ENCODE measurements around the gene SNX33. TPM values are rescaled to one million over a fixed set of nuclear protein-coding genes. Genes with fewer than 3 reads are reported as not detected.

Gene SNX33
- polyA plus RNA-seq, 2 of the 4 experiments (the other 2 are of a cell fraction), result 8.4 to 11.2 TPM

DNA sequence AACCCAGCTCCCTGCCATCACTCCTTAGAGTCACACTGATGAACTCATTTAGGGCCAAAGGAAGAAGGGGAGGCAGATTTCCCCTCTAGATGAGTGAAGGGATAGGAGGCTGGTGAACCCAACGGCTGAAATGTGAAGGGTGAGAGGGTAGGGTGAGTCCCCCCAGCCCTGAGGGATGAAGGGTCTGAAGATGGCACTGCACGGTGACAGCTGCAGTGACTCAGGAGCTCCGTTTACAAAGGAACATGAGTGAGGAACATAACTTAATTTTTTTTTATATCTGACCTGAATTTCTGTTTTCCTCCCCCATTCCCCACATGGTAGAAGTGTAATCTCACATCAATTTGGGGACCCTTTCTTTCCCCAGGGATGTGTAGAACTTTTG lies 14.0 kb downstream of the SNX33 start (continued):
- TF ChIP-seq, protein P1, sequence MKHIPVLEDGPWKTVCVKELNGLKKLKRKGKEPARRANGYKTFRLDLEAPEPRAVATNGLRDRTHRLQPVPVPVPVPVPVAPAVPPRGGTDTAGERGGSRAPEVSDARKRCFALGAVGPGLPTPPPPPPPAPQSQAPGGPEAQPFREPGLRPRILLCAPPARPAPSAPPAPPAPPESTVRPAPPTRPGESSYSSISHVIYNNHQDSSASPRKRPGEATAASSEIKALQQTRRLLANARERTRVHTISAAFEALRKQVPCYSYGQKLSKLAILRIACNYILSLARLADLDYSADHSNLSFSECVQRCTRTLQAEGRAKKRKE (CRISPR knock-in tag; IDR thresholded peaks at IDR 0.05; ENCODE audit: low read depth), result no peak
- TF ChIP-seq NR3C1 (IDR thresholded peaks at IDR 0.05), result no peak
- no peak for TF ChIP-seq RFX5 (IDR thresholded peaks at IDR 0.05)
- TF ChIP-seq CHD2 (IDR thresholded peaks at IDR 0.05; ENCODE audit: low read length, partially characterized antibody), result no peak
- TF ChIP-seq ZSCAN20 (CRISPR knock-in tag; IDR thresholded peaks at IDR 0.05), result no peak
- TF ChIP-seq POLR2A (IDR thresholded peaks at IDR 0.05; ENCODE audit: low read length), result no peak

GRCh38 chr15:75662823-75663519 lies 15.3 kb downstream of the SNX33 start:
- Histone ChIP-seq H3K9me3 (no peaks in the 10 kb centered on the region), H3K27ac (peak overlapping the region in 1 of 2 experiments; percentile 83; a peak in 3 of 6 replicates), H3K4me1 (peaks cover 73% of the 10 kb centered on the region), H3K4me3 (no peak overlapping the region), H3K4me2 (no peak overlapping the region)
- FAIRE-seq (no peak), ATAC-seq (no peak), DNase-seq (ENCODE audit: low read depth in 1 of 2, low spot score in 1 of 2) (no peak)
- ChIA-PET CTCF (interaction anchor here (2.2 to 15.3 kb wide), 4 partner anchors 15 to 139 kb away, joined by 5 to 237 read pairs (median 36); partner anchors contain the start of genes IMP3 and SNX33), POLR2A (no interaction called here)
- 89% methylated on average over 9 of the region's 9 CpGs for WGBS (ENCODE audit: missing lambda C conversion rate)
- TF ChIP-seq ZC3H11A (IDR thresholded peaks at IDR 0.05) (no peak), KDM1A (IDR thresholded peaks at IDR 0.05; ENCODE audit: low read depth) (no peak)

- H3K4me1 ChIP-seq, result peaks cover 79% of the 10 kb centered on the region
- ChIA-PET POLR2A (no interaction called here), CTCF (interaction anchor here (15.3 kb wide), 1 partner anchor 19 kb away, joined by 237 read pairs; no protein-coding TSS in a partner anchor)
- TF ChIP-seq BCL3 (IDR thresholded peaks at IDR 0.05) (no peak), EP300 (IDR thresholded peaks at IDR 0.05) (no peak), CBX2 (IDR thresholded peaks at IDR 0.05; ENCODE audit: borderline replicate concordance, low read depth) (no peak), RFX5 (IDR thresholded peaks at IDR 0.05) (no peak), ZC3H11A (IDR thresholded peaks at IDR 0.05) (no peak), JUNB (IDR thresholded peaks at IDR 0.05) (no peak)
- TF ChIP-seq, protein P1 (CRISPR knock-in tag; IDR thresholded peaks at IDR 0.05; ENCODE audit: low read depth), result no peak
- no peak overlapping the region for H3K4me3 ChIP-seq
- ATAC-seq, result no peak
- no peak for FAIRE-seq
- no peak for DNase-seq (ENCODE audit: low read depth in 1 of 2, low spot score in 1 of 2)
- peak overlapping the region in 1 of 2 experiments; percentile 83; a peak in 3 of 6 replicates for H3K27ac ChIP-seq
- H3K4me2 ChIP-seq, result peak overlapping the region; percentile 38
- no peaks in the 10 kb centered on the region for H3K9me3 ChIP-seq
- WGBS (ENCODE audit: missing lambda C conversion rate), result 63% methylated on average over 11 of the region's 11 CpGs
Measured at GRCh38 chr15:75663931-75664421, 16.3 kb downstream of the SNX33 start.

DNA sequence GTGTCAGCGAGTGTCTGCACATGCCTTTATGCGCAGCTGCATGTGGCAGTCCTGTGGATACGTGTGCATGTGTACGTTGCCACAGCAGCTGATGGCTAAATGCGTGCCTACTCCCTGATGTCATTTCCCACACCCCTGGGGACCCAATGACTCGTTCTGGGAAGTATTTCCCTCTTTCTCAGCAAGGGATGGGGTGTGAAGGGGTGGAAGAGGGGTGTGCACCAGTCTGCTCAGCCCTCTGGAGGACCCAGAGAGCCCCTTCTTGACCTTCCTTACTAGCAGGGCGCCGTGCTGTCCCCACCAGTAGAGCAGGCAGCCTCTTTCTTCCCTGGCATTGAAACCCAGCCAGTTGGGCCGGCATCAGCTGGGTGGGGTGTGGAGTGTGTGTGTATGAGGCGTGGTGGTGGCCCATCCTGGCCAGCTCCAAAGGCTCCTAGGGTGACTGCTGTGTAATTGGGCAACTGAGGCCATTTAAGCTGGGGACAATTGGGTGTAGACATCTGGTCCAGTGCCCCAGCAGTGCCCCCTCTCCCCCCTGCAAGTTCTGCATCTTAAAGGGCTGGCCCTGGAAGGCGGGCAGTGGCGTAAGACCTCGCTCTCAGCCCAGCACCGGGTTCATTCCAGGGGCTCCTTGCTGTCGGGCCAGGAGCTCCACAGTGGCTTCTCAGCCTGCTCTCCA lies 19.2 kb downstream of the SNX33 start:
- Histone ChIP-seq H3K27ac (peak overlapping the region; percentile 70 to 83), H3K9me3 (no peaks in the 10 kb centered on the region), H3K4me3 (no peak overlapping the region), H3K4me1 (peaks cover 65% of the 10 kb centered on the region), H3K4me2 (peak overlapping the region; percentile 55)
- CTCF ChIA-PET, result interaction anchor here (0.8 to 23.4 kb wide), 11 partner anchors 9 to 299 kb away, joined by 3 to 394 read pairs (median 8); partner anchors contain the start of genes IMP3, PTPN9, SNUPN and SNX33
- DNase-seq (ENCODE audit: low read depth in 1 of 2, low spot score in 1 of 2) (peak; percentile 96 to 98), ATAC-seq (peak; percentile 85), FAIRE-seq (peak; percentile 98)
- POLR2A ChIA-PET, result interaction anchor here (0.7 to 2.2 kb wide), 3 partner anchors 20 to 135 kb away, joined by 3 to 14 read pairs (median 3); partner anchors contain the start of genes IMP3 and SNX33
- 44% methylated on average over 15 of the region's 15 CpGs for WGBS (ENCODE audit: missing lambda C conversion rate)
- no peak for TF ChIP-seq POLR2A (IDR thresholded peaks at IDR 0.05; ENCODE audit: low read length)
- TF ChIP-seq TFCP2L1 (CRISPR knock-in tag; IDR thresholded peaks at IDR 0.05), result no peak
- TF ChIP-seq BCL3 (IDR thresholded peaks at IDR 0.05), result no peak
- peak; percentile 74 for TF ChIP-seq PBX3 (IDR thresholded peaks at IDR 0.05)
- TF ChIP-seq FOXS1 (CRISPR knock-in tag; IDR thresholded peaks at IDR 0.05), result peak; percentile 67; the same call in 1 of the 2 replicates
- no peak for TF ChIP-seq ZC3H11A (IDR thresholded peaks at IDR 0.05)
- TF ChIP-seq REST (IDR thresholded peaks at IDR 0.05), result no peak
- TF ChIP-seq GATA3 (IDR thresholded peaks at IDR 0.05; ENCODE audit: borderline replicate concordance), result peak; percentile 73; the same call in 1 of the 2 replicates
- TF ChIP-seq JUN (IDR thresholded peaks at IDR 0.05), result peak in 1 of 2 experiments; percentile 55; a peak in 2 of 5 replicates
- peak; percentile 91 for TF ChIP-seq HOXB13 (CRISPR knock-in tag; IDR thresholded peaks at IDR 0.05; ENCODE audit: low read depth)
- TF ChIP-seq JUNB (IDR thresholded peaks at IDR 0.05), result peak; percentile 47; the same call in 1 of the 2 replicates

Measured in A549 (cell line).